ENCODE results near the gene INPP4A. TPM values are rescaled to one million over a fixed set of nuclear protein-coding genes. Genes with fewer than 3 reads are reported as not detected.

INPP4A gene
- polyA plus RNA-seq, 1 donor from 2014 or later = 51.4 TPM

DNA sequence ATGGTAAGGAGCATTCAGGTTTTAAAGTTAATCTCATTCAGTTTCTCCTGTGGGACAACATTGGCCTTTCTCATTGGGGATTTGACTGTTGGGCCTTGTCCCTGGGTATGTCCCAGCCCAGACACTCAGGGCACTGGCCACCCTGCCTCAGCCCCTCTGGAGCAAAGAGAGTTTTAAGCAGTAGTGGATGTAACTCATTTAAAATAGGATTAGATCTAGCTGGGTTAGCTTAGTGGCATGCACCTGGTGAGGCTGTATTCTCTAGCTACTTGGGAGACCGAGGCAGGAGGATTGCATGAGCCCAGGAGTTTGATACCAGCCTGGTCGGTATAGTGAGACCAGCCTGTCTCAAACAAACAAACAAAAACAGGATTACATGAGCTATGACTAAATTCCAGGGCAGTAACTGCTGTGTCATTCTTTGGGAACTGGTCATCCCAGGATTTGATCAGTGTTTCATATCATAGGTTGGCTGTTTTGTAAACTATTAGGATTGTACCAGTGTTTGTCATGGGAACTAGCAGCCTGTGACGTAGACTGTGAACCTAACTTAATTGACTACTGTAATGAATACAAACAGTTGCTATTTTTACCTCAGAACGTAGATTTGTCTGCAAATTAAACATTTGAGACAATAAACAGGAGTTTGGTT lies 12.5 kb downstream of the INPP4A start:
- Histone ChIP-seq H3K4me3 (ENCODE audit: low read length) (no peak overlapping the region), H3K79me2 (replicated peaks; ENCODE audit: insufficient read depth, low read length) (peaks cover 23% of the 10 kb centered on the region), H2AFZ (ENCODE audit: low read depth, low read length) (no peak overlapping the region), H4K20me1 (ENCODE audit: insufficient read depth) (no peaks in the 10 kb centered on the region), H3K27ac (ENCODE audit: low read length) (no peak overlapping the region), H3K9me3 (ENCODE audit: low read length) (no peaks in the 10 kb centered on the region), H3K4me2 (ENCODE audit: low read length) (no peak overlapping the region), H3K36me3 (ENCODE audit: insufficient read depth, low read length) (peaks cover 6% of the 10 kb centered on the region), H3K27me3 (ENCODE audit: insufficient read depth, low read depth, low read length) (no peaks in the 10 kb centered on the region), H3K9me2 (ENCODE audit: insufficient read depth, low read length) (no peaks in the 10 kb centered on the region), H3F3A (ENCODE audit: insufficient read depth, low read length, poor library complexity, severe bottlenecking) (no peaks in the 10 kb centered on the region), H3K9ac (ENCODE audit: low read length) (no peak overlapping the region)
- no peak for TF ChIP-seq SMC3 (conservative IDR thresholded peaks at IDR 0.05; ENCODE audit: poor library complexity)
- no peak for TF ChIP-seq TAF1 (IDR thresholded peaks at IDR 0.05; ENCODE audit: low read depth)
- TF ChIP-seq EP300 (conservative IDR thresholded peaks at IDR 0.05; ENCODE audit: poor library complexity, severe bottlenecking) = no peak
- TF ChIP-seq, protein P1, sequence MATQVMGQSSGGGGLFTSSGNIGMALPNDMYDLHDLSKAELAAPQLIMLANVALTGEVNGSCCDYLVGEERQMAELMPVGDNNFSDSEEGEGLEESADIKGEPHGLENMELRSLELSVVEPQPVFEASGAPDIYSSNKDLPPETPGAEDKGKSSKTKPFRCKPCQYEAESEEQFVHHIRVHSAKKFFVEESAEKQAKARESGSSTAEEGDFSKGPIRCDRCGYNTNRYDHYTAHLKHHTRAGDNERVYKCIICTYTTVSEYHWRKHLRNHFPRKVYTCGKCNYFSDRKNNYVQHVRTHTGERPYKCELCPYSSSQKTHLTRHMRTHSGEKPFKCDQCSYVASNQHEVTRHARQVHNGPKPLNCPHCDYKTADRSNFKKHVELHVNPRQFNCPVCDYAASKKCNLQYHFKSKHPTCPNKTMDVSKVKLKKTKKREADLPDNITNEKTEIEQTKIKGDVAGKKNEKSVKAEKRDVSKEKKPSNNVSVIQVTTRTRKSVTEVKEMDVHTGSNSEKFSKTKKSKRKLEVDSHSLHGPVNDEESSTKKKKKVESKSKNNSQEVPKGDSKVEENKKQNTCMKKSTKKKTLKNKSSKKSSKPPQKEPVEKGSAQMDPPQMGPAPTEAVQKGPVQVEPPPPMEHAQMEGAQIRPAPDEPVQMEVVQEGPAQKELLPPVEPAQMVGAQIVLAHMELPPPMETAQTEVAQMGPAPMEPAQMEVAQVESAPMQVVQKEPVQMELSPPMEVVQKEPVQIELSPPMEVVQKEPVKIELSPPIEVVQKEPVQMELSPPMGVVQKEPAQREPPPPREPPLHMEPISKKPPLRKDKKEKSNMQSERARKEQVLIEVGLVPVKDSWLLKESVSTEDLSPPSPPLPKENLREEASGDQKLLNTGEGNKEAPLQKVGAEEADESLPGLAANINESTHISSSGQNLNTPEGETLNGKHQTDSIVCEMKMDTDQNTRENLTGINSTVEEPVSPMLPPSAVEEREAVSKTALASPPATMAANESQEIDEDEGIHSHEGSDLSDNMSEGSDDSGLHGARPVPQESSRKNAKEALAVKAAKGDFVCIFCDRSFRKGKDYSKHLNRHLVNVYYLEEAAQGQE (IDR thresholded peaks at IDR 0.05; ENCODE audit: borderline replicate concordance) = no peak
- TF ChIP-seq POLR2AphosphoS5 (IDR thresholded peaks at IDR 0.05) = no peak
- TF ChIP-seq, protein P2, sequence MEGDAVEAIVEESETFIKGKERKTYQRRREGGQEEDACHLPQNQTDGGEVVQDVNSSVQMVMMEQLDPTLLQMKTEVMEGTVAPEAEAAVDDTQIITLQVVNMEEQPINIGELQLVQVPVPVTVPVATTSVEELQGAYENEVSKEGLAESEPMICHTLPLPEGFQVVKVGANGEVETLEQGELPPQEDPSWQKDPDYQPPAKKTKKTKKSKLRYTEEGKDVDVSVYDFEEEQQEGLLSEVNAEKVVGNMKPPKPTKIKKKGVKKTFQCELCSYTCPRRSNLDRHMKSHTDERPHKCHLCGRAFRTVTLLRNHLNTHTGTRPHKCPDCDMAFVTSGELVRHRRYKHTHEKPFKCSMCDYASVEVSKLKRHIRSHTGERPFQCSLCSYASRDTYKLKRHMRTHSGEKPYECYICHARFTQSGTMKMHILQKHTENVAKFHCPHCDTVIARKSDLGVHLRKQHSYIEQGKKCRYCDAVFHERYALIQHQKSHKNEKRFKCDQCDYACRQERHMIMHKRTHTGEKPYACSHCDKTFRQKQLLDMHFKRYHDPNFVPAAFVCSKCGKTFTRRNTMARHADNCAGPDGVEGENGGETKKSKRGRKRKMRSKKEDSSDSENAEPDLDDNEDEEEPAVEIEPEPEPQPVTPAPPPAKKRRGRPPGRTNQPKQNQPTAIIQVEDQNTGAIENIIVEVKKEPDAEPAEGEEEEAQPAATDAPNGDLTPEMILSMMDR (IDR thresholded peaks at IDR 0.05; ENCODE audit: poor library complexity, severe bottlenecking) = no peak
- TF ChIP-seq MXI1 (conservative IDR thresholded peaks at IDR 0.05; ENCODE audit: poor library complexity, severe bottlenecking) = no peak
- TF ChIP-seq RAD21 (conservative IDR thresholded peaks at IDR 0.05) = no peak
- no peak for TF ChIP-seq EZH2 (IDR thresholded peaks at IDR 0.05; ENCODE audit: borderline replicate concordance, insufficient read depth, low read length, poor library complexity, severe bottlenecking)

DNA sequence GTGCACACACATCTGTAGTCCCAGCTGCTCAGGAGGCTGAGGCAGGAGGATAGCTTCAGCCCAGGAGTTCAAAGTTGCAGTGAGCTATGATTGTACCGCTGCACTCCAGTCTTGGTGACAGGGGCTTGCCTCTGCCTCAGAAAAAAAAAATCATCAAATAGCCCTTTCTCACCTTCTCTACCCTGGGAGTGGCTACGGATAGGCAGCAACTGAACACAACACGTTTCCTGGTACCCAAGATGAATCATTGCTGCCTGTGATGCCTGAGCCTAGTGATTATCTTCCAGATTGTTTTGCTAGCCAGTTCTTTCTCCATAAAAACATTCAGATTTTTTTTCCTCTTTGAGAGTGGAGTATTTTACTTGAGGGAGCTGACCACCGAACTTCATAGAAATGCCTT lies 13.5 kb downstream of the INPP4A start:
- Histone ChIP-seq H3K27ac (ENCODE audit: low read length) (no peak overlapping the region), H3K9me3 (ENCODE audit: low read length) (no peaks in the 10 kb centered on the region), H2AFZ (ENCODE audit: low read depth, low read length) (no peak overlapping the region), H3K4me2 (ENCODE audit: low read length) (no peak overlapping the region), H3K9me2 (ENCODE audit: insufficient read depth, low read length) (no peaks in the 10 kb centered on the region), H3K36me3 (ENCODE audit: insufficient read depth, low read length) (peaks cover 9% of the 10 kb centered on the region), H4K20me1 (ENCODE audit: insufficient read depth) (no peaks in the 10 kb centered on the region), H3K4me3 (ENCODE audit: low read length) (no peak overlapping the region), H3K27me3 (ENCODE audit: insufficient read depth, low read depth, low read length) (no peaks in the 10 kb centered on the region), H3K9ac (ENCODE audit: low read length) (no peak overlapping the region), H3F3A (ENCODE audit: insufficient read depth, low read length, poor library complexity, severe bottlenecking) (no peaks in the 10 kb centered on the region), H3K79me2 (replicated peaks; ENCODE audit: insufficient read depth, low read length) (peaks cover 14% of the 10 kb centered on the region)
- TF ChIP-seq EZH2 (IDR thresholded peaks at IDR 0.05; ENCODE audit: borderline replicate concordance, insufficient read depth, low read length, poor library complexity, severe bottlenecking) (no peak), EP300 (conservative IDR thresholded peaks at IDR 0.05; ENCODE audit: poor library complexity, severe bottlenecking) (no peak), TAF1 (IDR thresholded peaks at IDR 0.05; ENCODE audit: low read depth) (no peak), SMC3 (conservative IDR thresholded peaks at IDR 0.05; ENCODE audit: poor library complexity) (no peak), POLR2AphosphoS5 (IDR thresholded peaks at IDR 0.05) (no peak), RAD21 (conservative IDR thresholded peaks at IDR 0.05) (no peak), MXI1 (conservative IDR thresholded peaks at IDR 0.05; ENCODE audit: poor library complexity, severe bottlenecking) (no peak)
- TF ChIP-seq, protein P2 (IDR thresholded peaks at IDR 0.05; ENCODE audit: poor library complexity, severe bottlenecking) = no peak
- TF ChIP-seq, protein P1 (IDR thresholded peaks at IDR 0.05; ENCODE audit: borderline replicate concordance) = no peak
